Tibial artery (tissue), 4 donors: Measurements from ENCODE around the gene FBXO10.
"Not testable (repeated sequence)": the region's sequence is repeated elsewhere in the genome, so short reads cannot be mapped to it uniquely, and the experiment has no call there.

Experiments used
- DNase-seq, 2 donors: peaks; one replicate each; pipeline ENCODE4 v3.0.0-alpha.2; 2019
- H3K27ac ChIP-seq, 2 donors: fragments of 200-600 bp; sonication (generic) in 1 of 2; 1 replicate in 1 of 2; 2 replicates in 1 of 2; pipeline ENCODE4 v1.5.1; 2018 to 2019; ENCODE audit warnings: mild to moderate bottlenecking in 1 of 2
- H3K27me3 ChIP-seq, 2 donors: fragments of 200-600 bp; sonication (generic) in 1 of 2; one replicate each; pipeline versions ENCODE4 v1.5.1 to v1.6.0; 2016 to 2019
- H3K36me3 ChIP-seq, 3 donors: fragments of 200-600 bp; sonication (generic) in 2 of 3; one replicate each; pipeline ENCODE4 v1.5.1; 2016 to 2019; ENCODE audit warnings: mild to moderate bottlenecking in 2 of 3
- H3K4me1 ChIP-seq, 4 donors: fragments of 200-600 bp; sonication (generic) in 2 of 4; 1 replicate in 3 of 4; 2 replicates in 1 of 4; pipeline ENCODE4 v1.5.1; 2016 to 2019
- H3K4me3 ChIP-seq, 2 donors: fragments of 200-600 bp; sonication (generic) in 1 of 2; 1 replicate in 1 of 2; 2 replicates in 1 of 2; pipeline ENCODE4 v1.5.1; 2018 to 2019; ENCODE audit warnings: mild to moderate bottlenecking in 2 of 2
- H3K9me3 ChIP-seq, 3 donors: fragments of 200-600 bp; sonication (generic) in 1 of 3; one replicate each; pipeline ENCODE4 v1.5.1; 2016 to 2019
- CTCF ChIP-seq, 2 experiments: fragments of 200-600 bp in 1 of 2; fragments of 450-650 bp in 1 of 2; IDR thresholded peaks; one replicate each; pipeline ENCODE4 v1.5.1; 2017 to 2019; ENCODE audit warnings: antibody characterized with exemption in 2 of 2, mild to moderate bottlenecking in 1 of 2, moderate library complexity in 1 of 2
- intact Hi-C: fragments of 100-400 bp; cut with DNase I; formaldehyde crosslinking; loops from one replicate; pipeline ENCODE4 v1.15.0; 2023; ENCODE audit warnings: low total_unique reads

The FBXO10 gene

GRCh38 chr9:37485389-37486255 is 90.6 kb downstream of the FBXO10 start, which contains the start of gene POLR1E:
POLR1E (plus strand) TSS chr9:37485948; CDS start chr9:37486048, 100 bp downstream.
- DNase-seq: peak; percentile 92 to 96
- Histone ChIP-seq H3K4me1 (peaks cover 5 to 29% (median 27%) of the 10 kb centered on the region in 4 donors), H3K36me3 (peaks cover 11 to 14% (median 13%) of the 10 kb centered on the region in 3 donors), H3K27me3 (no peaks in the 10 kb centered on the region), H3K4me3 (peak within 1 kb of the TSS; percentile 70 to 80), H3K27ac (peak within 1 kb of the TSS; percentile 86 to 91), H3K9me3 (no peaks in the 10 kb centered on the region)
- intact Hi-C loops: loop anchor here (5.0 kb wide), 1 partner anchor 317 kb away; the partner anchor contains the start of gene DCAF10
- TF ChIP-seq CTCF (IDR thresholded peaks at IDR 0.05): no peak

DNA sequence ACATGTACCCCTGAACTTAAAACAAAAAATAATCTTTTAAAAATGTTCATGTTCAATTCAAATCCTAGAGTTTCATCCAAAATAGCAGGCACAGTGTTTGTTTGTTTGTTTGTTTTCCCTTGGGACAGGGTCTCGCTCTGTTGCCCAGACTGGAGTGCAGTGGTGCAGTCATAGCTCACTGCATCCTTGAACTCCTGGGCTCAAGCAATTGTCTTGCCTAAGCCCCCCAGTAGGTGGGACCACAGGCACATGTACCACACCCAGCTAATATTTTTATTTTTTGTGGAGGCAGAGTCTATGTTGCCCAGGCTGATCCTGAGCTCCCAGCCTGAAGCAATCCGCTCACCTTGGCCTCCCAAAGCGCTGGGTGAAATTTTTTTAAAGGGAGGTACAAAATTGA is 95.4 kb downstream of the FBXO10 start:
- TF ChIP-seq CTCF (IDR thresholded peaks at IDR 0.05): no peak
- Histone ChIP-seq H3K36me3 (no peaks in the 10 kb centered on the region), H3K4me1 (peaks cover 0 to 7% (median 6%) of the 10 kb centered on the region in 4 donors), H3K4me3 (no peak overlapping the region), H3K9me3 (no peaks in the 10 kb centered on the region), H3K27ac (no peak overlapping the region), H3K27me3 (peaks cover 0 to 4% of the 10 kb centered on the region in 2 donors)
- no peak for DNase-seq
- intact Hi-C loops: no loop called here

DNA sequence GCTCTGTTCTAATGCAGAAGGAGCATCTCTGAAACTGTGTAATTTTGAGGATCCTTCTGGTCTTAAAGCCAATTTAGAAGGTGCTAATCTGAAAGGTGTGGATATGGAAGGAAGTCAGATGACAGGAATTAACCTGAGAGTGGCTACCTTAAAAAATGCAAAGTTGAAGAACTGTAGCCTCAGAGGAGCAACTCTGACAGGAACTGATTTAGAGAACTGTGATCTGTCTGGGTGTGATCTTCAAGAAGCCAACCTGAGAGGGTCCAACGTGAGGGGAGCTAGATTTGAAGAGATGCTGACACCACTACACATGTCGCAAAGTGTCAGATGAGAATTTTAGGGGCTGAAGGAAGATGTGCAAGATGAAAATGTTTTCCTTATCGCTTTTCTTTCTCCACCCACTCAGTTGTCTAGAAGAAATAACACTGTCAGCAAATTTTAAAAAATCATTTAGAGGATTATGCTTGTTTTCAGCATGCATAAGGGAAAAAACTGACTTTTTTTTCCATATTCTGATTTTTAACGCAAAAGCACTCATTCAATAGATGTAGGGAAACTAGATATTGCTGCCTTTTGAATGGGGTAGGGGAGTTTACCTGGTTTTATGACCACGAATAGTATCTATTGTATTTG is 98.1 kb downstream of the FBXO10 start:
- not testable (repeated sequence) for H3K9me3 ChIP-seq
- intact Hi-C loops: loop anchor here (10.0 kb wide), 1 partner anchor 117 kb away; the partner anchor contains the start of gene TOMM5

GRCh38 chr9:37477443-37477842 is 98.7 kb downstream of the FBXO10 start:
- not testable (repeated sequence) for H3K36me3 ChIP-seq, H3K4me1 ChIP-seq, DNase-seq, H3K27ac ChIP-seq, H3K9me3 ChIP-seq, H3K4me3 ChIP-seq, H3K27me3 ChIP-seq
- intact Hi-C loops: loop anchor here (10.0 kb wide), 1 partner anchor 117 kb away; the partner anchor contains the start of gene TOMM5

More for the DNA sequence above, 98.1 kb downstream of the FBXO10 start:
- not testable (repeated sequence) for H3K27ac ChIP-seq, H3K36me3 ChIP-seq, DNase-seq, H3K4me1 ChIP-seq, H3K4me3 ChIP-seq, H3K27me3 ChIP-seq

- Histone ChIP-seq H3K9me3 (no peaks in the 10 kb centered on the region), H3K27ac (no peak overlapping the region), H3K4me3 (no peak overlapping the region), H3K36me3 (no peaks in the 10 kb centered on the region), H3K4me1 (peaks cover 0 to 14% (median 2%) of the 10 kb centered on the region in 4 donors), H3K27me3 (peaks cover 0 to 4% of the 10 kb centered on the region in 2 donors)
- intact Hi-C loops: loop anchor here (10.0 kb wide), 1 partner anchor 118 kb away; the partner anchor contains the start of gene TOMM5
- no peak for TF ChIP-seq CTCF (IDR thresholded peaks at IDR 0.05)
- no peak for DNase-seq
Measured at GRCh38 chr9:37476930-37477329, 99.2 kb downstream of the FBXO10 start.

- H3K9me3 ChIP-seq: no peaks in the 10 kb centered on the region
- H3K36me3 ChIP-seq: no peaks in the 10 kb centered on the region
- no peak overlapping the region for H3K4me3 ChIP-seq
- no peak for TF ChIP-seq CTCF (IDR thresholded peaks at IDR 0.05)
- intact Hi-C loops: loop anchor here (5.0 to 10.0 kb wide), 2 partner anchors 52 to 120 kb away; partner anchors contain the start of genes GRHPR and TOMM5
- peaks cover 0 to 4% of the 10 kb centered on the region in 2 donors for H3K27me3 ChIP-seq
- no peak overlapping the region for H3K27ac ChIP-seq
- no peak for DNase-seq
- H3K4me1 ChIP-seq: peaks cover 0 to 17% (median 3%) of the 10 kb centered on the region in 4 donors
Measured at GRCh38 chr9:37474438-37474837, 101.7 kb downstream of the FBXO10 start.

DNA sequence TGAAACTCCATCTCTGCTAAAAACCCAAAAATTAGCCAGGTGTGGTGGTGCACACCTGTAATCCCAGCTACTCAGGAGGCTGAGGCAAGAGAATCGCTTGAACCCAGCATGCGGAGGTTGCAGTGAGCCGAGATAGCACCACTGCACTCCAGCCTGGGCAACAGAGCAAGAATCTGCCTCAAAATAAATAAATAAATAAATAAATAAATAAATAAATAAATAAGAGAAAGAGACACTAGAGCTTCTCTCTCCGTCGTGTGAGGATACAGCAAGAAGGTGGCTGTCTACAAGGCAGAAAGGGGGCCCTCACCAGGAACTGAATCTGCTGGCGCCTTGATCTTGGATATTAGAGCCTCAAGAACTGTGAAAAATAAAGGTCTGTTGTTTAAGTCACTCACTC is 102.2 kb downstream of the FBXO10 start:
- H3K27ac ChIP-seq, H3K4me3 ChIP-seq, H3K36me3 ChIP-seq, H3K9me3 ChIP-seq, DNase-seq, H3K27me3 ChIP-seq: not testable (repeated sequence)
- intact Hi-C loops: loop anchor here (5.0 to 10.0 kb wide), 2 partner anchors 52 to 121 kb away; partner anchors contain the start of genes GRHPR and TOMM5
- peaks cover 0 to 17% (median 3%) of the 10 kb centered on the region in 4 donors for H3K4me1 ChIP-seq
